Liver (tissue), 9 donors: ENCODE results near the gene KCNT1. TPM values are rescaled to one million over a fixed set of nuclear protein-coding genes. Genes with fewer than 3 reads are reported as not detected.

Experiments used
- DNase-seq: peaks from one replicate; pipeline ENCODE4 v3.0.0-alpha.2; 2017; ENCODE audit warnings: low spot score
- H3K27ac ChIP-seq, 2 donors: one replicate each; pipeline ENCODE4 v1.7.0; 2013; ENCODE audit warnings: inconsistent platforms in 2 of 2, low read length in 2 of 2, control low read depth in 1 of 2, low read depth in 1 of 2, mild to moderate bottlenecking in 1 of 2
- H3K27me3 ChIP-seq, 4 donors: one replicate each; pipeline versions ENCODE4 v1.6.1 to v1.7.0; 2013; ENCODE audit warnings: low read length in 3 of 4, inconsistent platforms in 1 of 4, mild to moderate bottlenecking in 1 of 4, moderate library complexity in 1 of 4; ENCODE audit not compliant: control insufficient read depth in 4 of 4, insufficient read depth in 4 of 4
- H3K36me3 ChIP-seq, 4 donors: one replicate each; pipeline versions ENCODE4 v1.6.1 to v1.7.0; 2013; ENCODE audit warnings: low read length in 3 of 4, mild to moderate bottlenecking in 3 of 4, low read depth in 1 of 4, moderate library complexity in 1 of 4; ENCODE audit not compliant: control insufficient read depth in 4 of 4, insufficient read depth in 3 of 4
- H3K4me1 ChIP-seq, 4 donors: one replicate each; pipeline versions ENCODE4 v1.6.1 to v1.7.0; 2013; ENCODE audit warnings: low read length in 3 of 4, mild to moderate bottlenecking in 3 of 4, moderate library complexity in 1 of 4; ENCODE audit not compliant: control insufficient read depth in 4 of 4, insufficient read depth in 4 of 4
- H3K4me3 ChIP-seq, 3 donors: one replicate each; pipeline versions ENCODE4 v1.6.1 to v1.7.0; 2013; ENCODE audit warnings: low read length in 3 of 3, control low read depth in 1 of 3, low read depth in 1 of 3, mild to moderate bottlenecking in 1 of 3
- H3K9ac ChIP-seq, 2 donors: one replicate each; pipeline ENCODE4 v1.7.0; 2013; ENCODE audit warnings: low read length in 2 of 2, mild to moderate bottlenecking in 2 of 2, moderate library complexity in 2 of 2, control low read depth in 1 of 2, low read depth in 1 of 2
- H3K9me3 ChIP-seq, 4 donors: one replicate each; pipeline versions ENCODE4 v1.6.1 to v1.7.0; 2013; ENCODE audit warnings: low read length in 3 of 4; ENCODE audit not compliant: control insufficient read depth in 4 of 4
- ATF3 ChIP-seq: IDR thresholded peaks from 2 replicates; pipeline ENCODE4 v1.6.1; 2016; ENCODE audit warnings: antibody characterized with exemption
- CTCF ChIP-seq: fragments of 150-350 bp; IDR thresholded peaks from 2 replicates; pipeline ENCODE4 v1.5.1; 2017; ENCODE audit warnings: improper control_type of control experiment, low read depth, low read length; ENCODE audit not compliant: missing input control
- EGR1 ChIP-seq, 2 donors: IDR thresholded peaks; 2 replicates each; pipeline ENCODE4 v1.6.1; 2016 to 2018; ENCODE audit warnings: antibody characterized with exemption in 2 of 2, low read depth in 2 of 2
- FOXA1 ChIP-seq: IDR thresholded peaks from 2 replicates; pipeline ENCODE4 v1.6.1; 2016; ENCODE audit warnings: antibody characterized with exemption
- GABPA ChIP-seq, 2 donors: IDR thresholded peaks in 1 of 2; conservative IDR thresholded peaks in 1 of 2; 2 replicates each; pipeline ENCODE4 v1.6.1; 2016; ENCODE audit warnings: antibody characterized with exemption in 2 of 2, mild to moderate bottlenecking in 1 of 2, moderate library complexity in 1 of 2
- HNF4A ChIP-seq, 2 donors: conservative IDR thresholded peaks; 2 replicates each; pipeline ENCODE4 v1.6.1; 2016; ENCODE audit warnings: antibody characterized with exemption in 2 of 2, mild to moderate bottlenecking in 2 of 2
- HNF4G ChIP-seq: IDR thresholded peaks from 2 replicates; pipeline ENCODE4 v1.6.1; 2016; ENCODE audit warnings: antibody characterized with exemption
- JUND ChIP-seq, 2 donors: IDR thresholded peaks; 2 replicates each; pipeline ENCODE4 v1.6.1; 2016; ENCODE audit warnings: antibody characterized with exemption in 2 of 2
- MAX ChIP-seq: IDR thresholded peaks from 2 replicates; pipeline ENCODE4 v1.6.1; 2016; ENCODE audit warnings: antibody characterized with exemption
- NR2F2 ChIP-seq: IDR thresholded peaks from 2 replicates; pipeline ENCODE4 v1.6.1; 2016; ENCODE audit warnings: antibody characterized with exemption
- RAD21 ChIP-seq, 2 donors: IDR thresholded peaks; 2 replicates each; pipeline ENCODE4 v1.6.1; 2016; ENCODE audit warnings: antibody characterized with exemption in 2 of 2, mild to moderate bottlenecking in 2 of 2
- REST ChIP-seq: IDR thresholded peaks from 2 replicates; pipeline ENCODE4 v1.6.1; 2016; ENCODE audit warnings: antibody characterized with exemption, mild to moderate bottlenecking
- RXRA ChIP-seq, 2 donors: IDR thresholded peaks; 2 replicates each; pipeline ENCODE4 v1.6.1; 2017 to 2018; ENCODE audit warnings: antibody characterized with exemption in 2 of 2, mild to moderate bottlenecking in 1 of 2
- SP1 ChIP-seq: IDR thresholded peaks from 2 replicates; pipeline ENCODE4 v1.6.1; 2018; ENCODE audit warnings: antibody characterized with exemption, mild to moderate bottlenecking
- TAF1 ChIP-seq: conservative IDR thresholded peaks from 2 replicates; pipeline ENCODE4 v1.6.1; 2016; ENCODE audit warnings: antibody characterized with exemption, mild to moderate bottlenecking
- YY1 ChIP-seq: IDR thresholded peaks from 2 replicates; pipeline ENCODE4 v1.6.1; 2016; ENCODE audit warnings: antibody characterized with exemption, mild to moderate bottlenecking
- ZBTB33 ChIP-seq: IDR thresholded peaks from 2 replicates; pipeline ENCODE4 v1.6.1; 2016; ENCODE audit warnings: antibody characterized with exemption
- WGBS: extraction: QIAGEN DNeasy Blood & Tissue Kit; methylation state at CpG from one replicate; pipeline ENCODE4 v1.1.7; 2013; 5-methylcytosine and 5-hydroxymethylcytosine counted together
- polyA plus RNA-seq, 2 donors: library from polyadenylated mRNA; stranded (reverse) in 1 of 2; unstranded in 1 of 2; fragments of 200-250 nt in 1 of 2; fragments of >200 nt in 1 of 2; fragmentation: Nextera tagmentation in 1 of 2; extraction: Ambion mirVana in 1 of 2; gene quantifications; one replicate each; pipeline versions ENCODE4 v1.2.1 to v1.2.3, GENCODE V29; 2013 to 2015
- total RNA-seq, 2 donors: library from RNA; depleted of rRNA; stranded (reverse); fragments of >200 nt; gene quantifications; one replicate each; pipeline ENCODE4 v1.2.3, GENCODE V29; 2014
- donor health status: healthy.
- donor health status: healthy.
- donor health status: healthy.
- donor health status: healthy.
- donor health status: healthy.

The KCNT1 gene
- total and polyA plus RNA-seq, 4 donors, result 0.08 TPM; not detected in 2

- no peaks in the 10 kb centered on the region for H3K27me3 ChIP-seq
- WGBS, result 75% methylated on average over 16 of the region's 16 CpGs
- H3K27ac ChIP-seq, result no peak overlapping the region
- DNase-seq, result no peak
- H3K4me1 ChIP-seq, result no peaks in the 10 kb centered on the region
- H3K4me3 ChIP-seq, result no peak overlapping the region
- H3K36me3 ChIP-seq, result no peaks in the 10 kb centered on the region
- H3K9me3 ChIP-seq, result no peaks in the 10 kb centered on the region
- no peak overlapping the region for H3K9ac ChIP-seq
- TF ChIP-seq MAX (no peak), FOXA1 (no peak), HNF4G (no peak), SP1 (no peak), ATF3 (no peak), YY1 (no peak), TAF1 (no peak), RXRA (IDR thresholded peaks at IDR 0.05) (no peak), JUND (IDR thresholded peaks at IDR 0.05) (no peak), RAD21 (IDR thresholded peaks at IDR 0.05) (no peak), NR2F2 (no peak), ZBTB33 (no peak), HNF4A (conservative IDR thresholded peaks at IDR 0.05) (no peak), CTCF (no peak)
These were observed 85.3 kb downstream of the KCNT1 start for GRCh38 chr9:135787317-135787716.

- no peaks in the 10 kb centered on the region for H3K27me3 ChIP-seq
- H3K9ac ChIP-seq, result no peak overlapping the region
- WGBS, result 87% methylated on average over 38 of the region's 38 CpGs
- no peak for TF ChIP-seq FOXA1
- no peak for TF ChIP-seq RAD21 (IDR thresholded peaks at IDR 0.05)
- no peak for TF ChIP-seq YY1
- no peak for TF ChIP-seq ZBTB33
- no peak for TF ChIP-seq MAX
- no peak for TF ChIP-seq RXRA (IDR thresholded peaks at IDR 0.05)
- TF ChIP-seq TAF1, result no peak
- no peak for TF ChIP-seq HNF4G
- no peak for TF ChIP-seq REST
- no peak for TF ChIP-seq JUND (IDR thresholded peaks at IDR 0.05)
- no peak for TF ChIP-seq HNF4A (conservative IDR thresholded peaks at IDR 0.05)
- no peak for TF ChIP-seq EGR1 (IDR thresholded peaks at IDR 0.05; ENCODE audit: low read depth in 2 of 2)
- no peak for TF ChIP-seq CTCF
- TF ChIP-seq NR2F2, result no peak
- TF ChIP-seq GABPA (IDR thresholded peaks at IDR 0.05 in 1 of 2, conservative IDR thresholded peaks at IDR 0.05 in 1 of 2), result no peak
- TF ChIP-seq ATF3, result no peak
These were observed 86.0 kb downstream of the KCNT1 start for GRCh38 chr9:135787776-135788575.

More at GRCh38 chr9:135787776-135788575, 86.0 kb downstream of the KCNT1 start:
- DNase-seq, result no peak
- no peaks in the 10 kb centered on the region for H3K4me1 ChIP-seq
- H3K9me3 ChIP-seq, result no peaks in the 10 kb centered on the region
- H3K36me3 ChIP-seq, result no peaks in the 10 kb centered on the region
- no peak overlapping the region for H3K27ac ChIP-seq
- no peak overlapping the region for H3K4me3 ChIP-seq
